Stimulated activated CD4-positive, alpha-beta T cell treated with anti-CD3 and anti-CD28 coated beads, Interleukin-1b, Interleukin-23, amount 100 ng/mL, for 4 hours (primary cell): ENCODE data around the gene PEX19.
"Not testable (repeated sequence)": the region's sequence is repeated elsewhere in the genome, so short reads cannot be mapped to it uniquely, and the experiment has no call there.

ENCODE experiments used
- DNase-seq, 2 donors: peaks; one replicate each; pipeline ENCODE4 v3.0.0-alpha.2; 2020; ENCODE audit warnings: low read depth in 2 of 2

PEX19 gene

GRCh38 chr1:160284782-160285344, at the start of gene PEX19:
PEX19 (minus strand) TSS chr1:160285133; CDS start chr1:160285124, 9 bp downstream.
- DNase-seq = peak; percentile 90 to 91

- DNase-seq = no peak
Measured at GRCh38 chr1:160332516-160332915, 47.6 kb upstream of the PEX19 start.

DNA sequence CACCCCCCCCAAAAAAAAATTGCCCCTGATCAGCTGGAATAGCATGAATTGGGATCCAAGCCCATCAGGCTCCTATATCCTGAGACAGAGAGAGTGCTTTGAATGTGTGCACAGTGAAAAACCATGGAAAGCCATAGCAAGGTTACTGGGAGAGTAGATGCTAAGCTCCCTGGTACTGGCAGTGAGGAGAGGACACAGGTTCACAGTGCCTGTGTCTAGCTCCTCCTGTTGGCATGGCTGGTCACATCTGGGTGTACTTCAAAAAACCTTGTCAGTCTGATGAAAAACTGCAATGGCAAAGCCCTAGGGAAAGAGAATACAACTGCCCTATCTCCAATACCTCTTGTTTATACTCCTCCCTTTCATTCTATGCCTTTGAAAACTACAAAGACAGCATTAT, 45.2 kb upstream of the PEX19 start:
- DNase-seq = no peak

GRCh38 chr1:160328184-160328583, 43.3 kb upstream of the PEX19 start:
- no peak for DNase-seq

GRCh38 chr1:160326418-160326817, 41.5 kb upstream of the PEX19 start:
- DNase-seq = no peak

DNA sequence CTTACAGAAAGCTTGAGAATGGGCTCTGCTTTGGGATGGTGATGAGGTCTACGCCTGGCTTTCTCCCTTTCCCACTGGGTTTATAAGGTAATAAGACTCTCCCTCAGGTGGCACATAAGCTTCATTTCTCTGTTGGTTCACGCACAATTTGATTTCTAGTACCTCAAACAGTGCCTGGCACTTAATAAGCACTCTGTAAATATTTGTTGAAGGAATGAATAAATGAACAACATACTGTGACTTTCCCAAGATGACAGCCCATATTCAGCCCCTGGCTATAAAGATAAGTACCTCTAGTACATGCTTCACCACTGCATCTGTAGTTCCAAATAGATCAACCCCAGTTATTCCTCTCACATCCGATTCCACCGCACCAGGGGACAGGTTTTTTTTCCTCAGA, 40.3 kb upstream of the PEX19 start:
- DNase-seq = no peak

GRCh38 chr1:160322831-160323230, 37.9 kb upstream of the PEX19 start:
- DNase-seq = no peak

DNA sequence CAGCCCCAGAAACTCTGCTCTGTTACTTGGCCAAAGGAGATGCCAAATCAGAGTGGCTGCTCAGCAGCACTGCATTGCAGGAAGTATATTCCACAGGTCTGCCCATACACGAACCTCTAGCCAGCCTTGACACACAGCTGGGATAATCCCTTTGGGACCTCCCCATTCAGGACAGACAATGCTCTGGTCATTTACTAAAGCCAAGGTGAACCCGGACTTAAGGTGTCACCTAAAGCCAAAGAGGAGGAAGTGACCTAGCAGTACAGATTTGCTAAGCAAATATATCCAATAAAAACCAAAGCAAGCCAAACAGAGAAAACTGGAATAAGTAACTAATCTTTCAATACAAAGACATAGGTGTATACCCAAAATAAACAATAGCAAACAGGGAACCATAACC, 30.4 kb upstream of the PEX19 start:
- DNase-seq = no peak

DNA sequence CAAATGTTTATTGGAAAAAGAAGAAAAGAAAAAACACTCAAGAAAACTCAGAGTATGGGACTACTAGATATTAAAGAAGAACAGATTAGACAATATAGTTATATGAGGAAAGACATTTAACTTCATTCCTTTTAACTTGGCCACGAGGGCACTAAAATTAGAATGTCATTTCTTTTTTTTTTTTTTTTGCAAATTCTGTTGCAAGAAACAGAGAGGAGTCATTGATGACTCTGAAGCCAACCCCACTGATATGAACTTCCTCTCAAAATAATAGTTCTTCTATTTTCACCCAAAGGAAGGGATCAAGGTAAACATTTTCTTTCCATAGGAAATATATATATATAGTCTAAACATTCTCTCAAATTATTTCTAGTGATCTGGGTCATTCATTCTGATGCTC, 24.6 kb upstream of the PEX19 start:
- no peak for DNase-seq

DNA sequence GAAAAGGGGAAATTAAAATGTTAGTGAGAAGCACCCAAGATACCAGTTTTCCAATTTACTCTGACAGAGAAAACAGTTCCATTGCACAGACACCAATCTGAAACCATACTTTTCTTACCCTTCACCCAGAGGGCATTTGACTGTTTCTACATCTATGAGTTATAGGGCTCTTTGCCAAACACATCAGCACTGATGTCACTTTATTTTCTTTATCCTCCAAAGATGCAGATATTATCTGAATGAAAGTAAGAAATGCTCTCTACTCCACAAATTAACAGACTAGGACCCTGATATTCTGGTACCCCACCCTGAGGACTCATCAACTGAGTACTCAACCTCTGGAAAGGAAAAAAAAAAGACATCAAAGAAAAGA, 24.2 kb upstream of the PEX19 start:
- no peak for DNase-seq

DNA sequence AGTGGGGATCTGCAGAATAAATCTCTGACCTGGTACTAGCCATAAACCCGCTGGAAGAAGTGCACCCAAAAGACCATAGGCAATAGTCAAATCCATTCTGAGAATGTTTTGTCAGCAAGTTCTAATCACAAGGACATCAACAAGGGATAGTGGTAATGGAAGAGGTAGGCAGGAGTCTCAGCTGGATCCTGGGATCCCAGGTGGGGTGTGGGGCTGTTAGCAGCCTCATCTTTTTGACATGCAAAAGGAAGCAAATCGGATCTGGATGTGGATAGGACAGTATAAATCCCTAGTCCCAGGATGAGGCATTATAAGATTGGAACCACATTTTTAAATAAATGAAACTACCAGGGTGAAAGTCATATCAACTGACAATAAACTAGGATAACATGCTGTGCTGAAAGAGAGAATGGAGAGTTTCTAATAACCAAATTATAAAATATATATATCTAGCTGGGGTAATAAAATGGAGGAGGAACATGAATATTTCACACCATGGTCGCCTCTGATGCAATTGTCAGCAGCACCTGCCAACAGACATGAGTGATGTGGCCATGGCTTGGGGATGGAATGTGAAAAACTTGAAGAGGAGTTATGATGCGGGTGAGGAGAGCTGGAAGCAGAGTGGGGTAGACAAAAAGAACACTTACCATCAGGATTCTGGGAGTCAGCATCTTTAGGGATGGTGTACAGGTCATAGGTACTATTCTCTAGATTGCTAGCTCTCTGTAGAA, 23.7 kb upstream of the PEX19 start:
- no peak for DNase-seq

GRCh38 chr1:160307118-160307791, 22.3 kb upstream of the PEX19 start:
- DNase-seq = no peak

DNA sequence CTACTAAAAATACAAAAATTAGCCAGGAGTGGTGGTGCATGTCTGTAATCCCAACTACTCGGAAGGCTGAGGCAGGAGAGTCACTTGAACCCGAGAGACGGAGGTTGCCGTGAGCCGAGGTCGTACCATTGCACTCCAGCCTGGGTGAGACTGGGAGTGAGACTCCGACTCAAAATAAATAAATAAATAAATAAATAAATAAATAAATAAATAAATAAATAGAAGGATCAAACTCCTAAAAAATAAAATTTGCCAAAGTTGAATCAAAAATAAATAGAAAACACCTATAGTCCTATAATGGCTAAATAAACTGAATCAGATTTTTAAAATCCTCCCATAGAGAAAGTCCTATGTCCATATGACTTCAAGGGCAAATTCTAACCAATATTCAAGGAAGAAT, 15.2 kb upstream of the PEX19 start:
- no peak for DNase-seq

DNA sequence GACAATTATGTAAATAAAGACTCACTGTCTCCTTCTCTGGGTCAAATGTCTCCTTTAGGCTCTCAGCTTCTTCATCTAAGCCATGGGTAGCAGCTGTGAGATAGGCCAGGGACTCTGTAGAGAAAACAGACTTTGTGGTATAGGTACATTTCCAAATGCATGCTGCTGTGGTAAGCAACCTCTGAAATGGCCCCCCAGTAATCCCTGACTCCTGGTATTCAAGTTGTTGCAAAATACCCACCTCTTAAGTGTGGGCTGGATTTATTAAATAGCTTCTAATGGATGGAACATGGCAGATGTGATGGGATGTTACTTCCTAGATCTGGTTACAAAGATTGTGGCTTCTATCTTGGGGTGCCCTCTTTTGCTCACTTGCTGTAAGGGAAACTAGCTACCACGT, 11.1 kb upstream of the PEX19 start:
- DNase-seq = no peak

DNA sequence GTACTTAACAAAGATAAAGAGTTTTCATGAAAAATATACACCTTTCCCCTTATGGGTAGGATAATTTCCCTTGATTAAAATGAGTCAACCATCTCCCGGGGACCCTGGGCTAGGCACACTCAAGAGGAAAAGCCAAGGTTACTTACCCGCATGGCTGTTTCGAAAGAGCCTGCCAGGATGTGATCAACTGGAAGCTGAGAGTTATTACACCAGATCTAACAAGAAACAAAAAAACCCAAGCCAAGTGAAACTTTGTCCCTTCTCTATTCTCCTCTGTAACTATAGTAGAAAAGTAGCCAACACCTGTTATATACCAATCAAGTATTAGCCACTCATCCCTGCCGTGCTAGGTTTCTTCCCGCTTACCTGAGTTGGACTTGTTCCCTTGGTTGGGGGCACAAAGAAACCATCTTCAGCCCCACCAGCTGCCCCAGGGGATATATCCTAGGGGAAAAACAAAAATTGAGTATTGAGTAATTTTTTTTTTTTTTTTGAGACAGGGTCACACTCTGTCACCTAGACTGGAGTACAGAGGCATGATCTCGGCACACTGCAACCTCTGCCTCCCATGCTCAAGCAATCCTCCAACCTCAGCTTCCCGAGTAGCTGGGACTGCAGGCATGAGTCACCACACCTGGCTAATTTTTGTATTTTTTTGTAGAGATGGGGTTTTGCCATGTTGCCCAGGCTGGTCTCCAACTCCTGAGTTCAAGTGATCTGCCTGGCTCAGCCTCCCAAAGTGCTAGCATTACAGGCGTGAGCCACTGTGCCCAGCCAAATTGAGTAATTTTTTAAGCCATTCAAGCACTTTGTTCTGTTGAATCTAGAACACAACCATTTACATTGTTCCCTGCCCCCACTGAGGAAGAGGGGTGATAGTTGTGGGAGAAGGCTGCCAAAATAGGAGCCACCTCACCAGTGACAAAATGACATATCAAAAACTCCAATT, 8.4 kb upstream of the PEX19 start:
- no peak for DNase-seq

DNA sequence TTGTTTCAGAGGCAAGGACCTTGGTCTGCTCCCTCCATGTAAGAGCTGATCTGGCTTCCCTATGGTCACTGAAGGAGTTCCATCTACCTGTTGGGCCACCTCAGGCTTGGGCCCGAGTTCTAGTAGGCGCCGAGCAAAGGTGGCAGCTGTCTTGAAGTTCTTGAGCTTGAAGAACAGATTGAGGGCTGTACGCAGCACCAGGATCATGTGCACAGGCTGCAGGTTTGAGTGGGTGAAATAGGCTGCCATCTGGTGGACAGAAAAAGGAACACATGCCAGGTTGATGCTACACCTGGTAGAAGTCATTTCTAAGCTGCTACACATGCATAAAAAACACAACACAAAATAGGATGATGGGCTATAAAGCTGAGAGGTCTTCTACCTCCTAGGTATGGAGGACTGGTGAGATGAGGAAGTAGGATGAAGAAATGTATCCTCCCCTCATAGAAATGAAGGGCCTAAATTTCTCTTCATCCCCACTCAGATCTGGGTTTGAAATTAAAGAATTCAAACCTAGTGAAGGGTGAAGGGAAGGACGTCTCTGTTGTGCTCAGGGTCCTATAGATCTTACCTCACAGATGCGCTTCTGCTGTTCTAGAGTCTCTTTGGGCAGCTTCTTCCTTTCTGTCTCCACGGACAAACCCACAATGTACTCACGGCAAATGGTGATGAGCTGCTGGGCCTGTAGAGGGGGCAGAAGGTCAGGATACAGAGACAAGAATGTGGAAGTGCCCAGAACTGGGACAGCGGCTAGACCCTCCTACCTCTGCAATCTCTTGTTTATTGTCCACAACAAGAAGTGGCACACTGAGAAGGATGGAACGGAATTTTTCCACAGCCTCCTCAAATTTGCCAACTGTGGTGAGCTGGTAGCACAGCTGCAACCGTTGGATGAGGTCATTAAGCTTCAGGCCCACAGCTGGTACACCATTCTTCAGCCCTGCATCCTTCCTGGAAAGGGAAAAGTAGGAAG, 6.6 kb upstream of the PEX19 start:
- DNase-seq = peak; percentile 27 to 56

DNA sequence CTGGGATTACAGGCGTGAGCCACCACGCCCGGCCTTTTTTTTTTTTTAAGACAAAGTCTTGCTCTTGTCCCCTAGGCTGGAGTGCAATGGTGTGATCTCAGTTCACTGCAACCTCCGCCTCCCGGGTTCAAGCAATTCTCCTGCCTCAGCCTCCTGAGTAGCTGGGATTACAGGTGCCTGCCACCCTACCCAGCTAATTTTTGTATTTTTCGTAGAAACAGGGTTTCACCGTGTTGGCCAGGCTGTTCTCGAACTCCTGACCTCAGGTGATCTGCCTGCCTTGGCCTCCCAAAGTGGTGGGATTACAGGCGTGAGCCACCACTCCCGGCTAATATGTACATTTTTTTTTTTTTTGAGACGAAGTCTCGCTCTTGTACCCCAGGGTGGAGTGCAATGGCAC, 2.8 kb upstream of the PEX19 start:
- not testable (repeated sequence) for DNase-seq

DNA sequence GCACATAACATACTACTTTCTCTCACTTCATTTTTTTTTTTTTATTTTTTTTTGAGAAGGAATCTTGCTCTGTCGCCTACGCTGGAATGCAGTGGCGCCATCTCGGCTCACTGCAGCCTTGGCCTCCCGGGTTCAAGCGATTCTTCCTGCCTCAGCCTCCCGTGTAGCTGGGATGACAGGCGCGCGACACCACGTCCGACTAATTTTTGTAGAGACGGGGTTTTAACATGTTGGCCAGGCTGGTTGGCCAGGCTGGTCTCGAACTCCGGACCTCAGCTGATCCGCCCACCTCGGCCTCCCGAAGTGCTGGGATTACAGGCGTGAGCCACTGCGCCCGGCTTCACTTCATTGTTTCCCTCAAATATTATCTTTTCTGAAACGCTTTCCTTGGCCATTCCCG, 573 bp upstream of the PEX19 start:
- no peak for DNase-seq

GRCh38 chr1:160284220-160284781, 632 bp downstream of the PEX19 start:
- DNase-seq = no peak

DNA sequence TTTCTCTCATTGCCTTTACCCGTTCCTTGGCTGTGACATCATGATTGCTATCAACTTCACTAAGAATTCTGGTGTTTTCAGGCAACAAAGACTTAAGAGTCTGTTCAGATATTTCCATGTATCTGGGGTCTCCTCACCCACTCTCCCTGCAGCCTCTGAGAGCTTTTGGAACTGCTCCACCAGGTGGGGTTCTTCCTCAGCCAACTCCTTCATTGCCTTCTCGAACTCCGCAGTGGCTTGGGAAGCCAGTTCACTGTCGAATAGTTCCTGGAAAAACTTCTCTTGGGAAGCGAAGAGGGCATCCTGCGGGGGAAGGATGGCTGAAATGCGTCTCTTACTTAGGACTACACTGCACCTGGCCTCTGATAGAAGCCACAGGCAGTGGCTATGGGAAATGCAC, 2.1 kb downstream of the PEX19 start:
- DNase-seq = no peak

DNA sequence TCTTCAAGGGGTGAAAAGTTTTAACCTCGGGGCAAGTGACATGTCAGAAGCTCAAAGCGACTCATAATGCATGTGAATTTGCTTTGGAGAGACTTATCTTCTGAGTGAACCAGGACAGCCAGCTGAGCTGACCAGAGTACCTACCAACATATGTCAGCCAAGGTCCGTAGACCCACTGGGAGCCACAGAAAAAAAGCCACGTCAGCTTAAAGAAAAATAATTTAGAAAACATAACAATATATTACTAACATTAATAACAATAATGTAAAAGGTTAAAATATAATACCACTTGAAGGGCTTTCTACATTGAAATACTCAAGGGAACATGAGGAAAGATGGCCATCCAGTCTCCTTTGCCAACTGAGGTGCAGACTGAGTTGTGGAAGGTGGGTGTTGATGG, 6.9 kb downstream of the PEX19 start:
- DNase-seq = no peak
